ENCODE data around the gene GET4. TPM values are rescaled to one million over a fixed set of nuclear protein-coding genes. Genes with fewer than 3 reads are reported as not detected.

GET4 gene
- total and polyA plus RNA-seq, 2 of the 8 experiments (the other 6 are each of a cell fraction or from before 2014, with no cell fraction given): 56.7 to 74.1 TPM

GRCh38 chr7:895451-896052 lies 19.2 kb downstream of the GET4 start:
- Histone ChIP-seq H3K27me3 (replicated peaks in 1 of 4; ENCODE audit: control insufficient read depth in 3 of 4, extremely low read depth in 1 of 4, insufficient read depth in 3 of 4, low read length in 3 of 4) (no peaks in the 10 kb centered on the region), H3K4me1 (replicated peaks in 1 of 4; ENCODE audit: control insufficient read depth in 3 of 4, insufficient read depth in 4 of 4, low read length in 3 of 4) (peaks cover 0 to 3% (median 0%) of the 10 kb centered on the region in 4 experiments; a peak in 1 of 7 replicates), H3K27ac (ENCODE audit: low read depth, low read length) (no peak overlapping the region), H3K23me2 (ENCODE audit: low read depth, low read length) (peaks cover 2% of the 10 kb centered on the region; the same call in 1 of the 2 replicates), H3K23ac (ENCODE audit: insufficient read length) (no peak overlapping the region), H4K5ac (ENCODE audit: insufficient read length, low read depth, low read length) (no peak overlapping the region), H2AFZ (ENCODE audit: low read length) (no peak overlapping the region), H2BK5ac (ENCODE audit: low read depth, low read length) (no peak overlapping the region), H2BK20ac (ENCODE audit: low read length) (no peak overlapping the region), H4K20me1 (replicated peaks in 1 of 2; ENCODE audit: control insufficient read depth in 1 of 2, insufficient read depth in 2 of 2, low read length in 2 of 2) (peaks cover 9 to 20% of the 10 kb centered on the region in 2 experiments), H3K18ac (ENCODE audit: extremely low read depth, low read length) (no peak overlapping the region), H3K56ac (replicated peaks; ENCODE audit: insufficient read length, low read depth, low read length) (no peak overlapping the region), H3K4me3 (ENCODE audit: extremely low read depth in 1 of 4, insufficient read depth in 2 of 4, low read depth in 3 of 4, low read length in 4 of 4) (no peak overlapping the region), H3K4me2 (ENCODE audit: insufficient read depth in 1 of 2, low read depth in 2 of 2, low read length in 2 of 2) (no peak overlapping the region), H3K9me3 (ENCODE audit: insufficient read depth in 2 of 2, low read depth in 1 of 2, low read length in 1 of 2) (no peaks in the 10 kb centered on the region), H3K79me2 (ENCODE audit: control insufficient read depth in 1 of 2, insufficient read depth in 2 of 2, low read length in 2 of 2) (peaks cover 0 to under 1% of the 10 kb centered on the region in 2 experiments; a peak in 1 of 4 replicates), H4K91ac (replicated peaks; ENCODE audit: insufficient read length, low read length) (no peak overlapping the region), H2AK5ac (ENCODE audit: low read depth, low read length) (no peak overlapping the region), H2BK120ac (replicated peaks; ENCODE audit: low read depth, low read length) (no peak overlapping the region), H4K8ac (ENCODE audit: extremely low read depth, insufficient read depth, low read length) (no peak overlapping the region), H2BK12ac (ENCODE audit: low read depth, low read length) (no peak overlapping the region), H3K79me1 (ENCODE audit: low read depth, low read length) (peaks cover 5% of the 10 kb centered on the region), H3K14ac (ENCODE audit: insufficient read length) (no peak overlapping the region), H2BK15ac (ENCODE audit: low read length) (no peak overlapping the region), H3K4ac (replicated peaks; ENCODE audit: insufficient read length, low read depth, low read length) (no peak overlapping the region), H3K9ac (replicated peaks in 1 of 4; ENCODE audit: extremely low read depth in 1 of 4, low read depth in 3 of 4, low read length in 3 of 4) (no peak overlapping the region), H3K36me3 (ENCODE audit: control insufficient read depth in 2 of 4, insufficient read depth in 4 of 4, low read length in 3 of 4) (peaks cover 22 to 66% (median 48%) of the 10 kb centered on the region in 4 experiments)
- ChIA-PET CTCF (ENCODE audit: partially characterized antibody) (interaction anchor here (0.6 to 1.2 kb wide), 2 partner anchors 9 to 42 kb away, joined by 3 read pairs; no protein-coding TSS in a partner anchor), POLR2A (ENCODE audit: partially characterized antibody) (interaction anchor here (0.6 to 1.1 kb wide), 4 partner anchors 12 to 21 kb away, joined by 3 to 4 read pairs (median 4); no protein-coding TSS in a partner anchor)
- no peak for TF ChIP-seq NRF1 (IDR thresholded peaks at IDR 0.05; ENCODE audit: low read depth, low read length)
- TF ChIP-seq POLR2AphosphoS5 (IDR thresholded peaks at IDR 0.05; ENCODE audit: low read depth, low read length): peak; percentile 57; the same call in 1 of the 2 replicates
- no peak for TF ChIP-seq BRCA1 (IDR thresholded peaks at IDR 0.05; ENCODE audit: low read depth, low read length)
- TF ChIP-seq, protein P1, sequence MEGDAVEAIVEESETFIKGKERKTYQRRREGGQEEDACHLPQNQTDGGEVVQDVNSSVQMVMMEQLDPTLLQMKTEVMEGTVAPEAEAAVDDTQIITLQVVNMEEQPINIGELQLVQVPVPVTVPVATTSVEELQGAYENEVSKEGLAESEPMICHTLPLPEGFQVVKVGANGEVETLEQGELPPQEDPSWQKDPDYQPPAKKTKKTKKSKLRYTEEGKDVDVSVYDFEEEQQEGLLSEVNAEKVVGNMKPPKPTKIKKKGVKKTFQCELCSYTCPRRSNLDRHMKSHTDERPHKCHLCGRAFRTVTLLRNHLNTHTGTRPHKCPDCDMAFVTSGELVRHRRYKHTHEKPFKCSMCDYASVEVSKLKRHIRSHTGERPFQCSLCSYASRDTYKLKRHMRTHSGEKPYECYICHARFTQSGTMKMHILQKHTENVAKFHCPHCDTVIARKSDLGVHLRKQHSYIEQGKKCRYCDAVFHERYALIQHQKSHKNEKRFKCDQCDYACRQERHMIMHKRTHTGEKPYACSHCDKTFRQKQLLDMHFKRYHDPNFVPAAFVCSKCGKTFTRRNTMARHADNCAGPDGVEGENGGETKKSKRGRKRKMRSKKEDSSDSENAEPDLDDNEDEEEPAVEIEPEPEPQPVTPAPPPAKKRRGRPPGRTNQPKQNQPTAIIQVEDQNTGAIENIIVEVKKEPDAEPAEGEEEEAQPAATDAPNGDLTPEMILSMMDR (IDR thresholded peaks at IDR 0.05; ENCODE audit: control extremely low read depth in 1 of 3, insufficient read depth in 1 of 3, low read depth in 1 of 3, low read length in 3 of 3): no peak
- no peak for TF ChIP-seq NANOG (IDR thresholded peaks at IDR 0.05; ENCODE audit: insufficient read depth, low read depth, low read length, poor library complexity, severe bottlenecking)
- FAIRE-seq (no peak), DNase-seq (ENCODE audit: low read depth in 1 of 2, low spot score in 2 of 2) (no peak)
- 94% methylated on average over 46 of the region's 52 CpGs; no CpG with 5 or more reads in 1 of the 2 experiments for WGBS, 2 experiments (ENCODE audit: extremely low coverage in 1 of 2, insufficient coverage in 1 of 2, insufficient read length in 1 of 2, insufficient replicate concordance in 2 of 2, low coverage in 1 of 2, low lambda C conversion rate in 2 of 2, missing lambda C conversion rate in 1 of 2)

Measured in H1 (cell line).